ENCODE data around the gene CAPN1. TPM values are rescaled to one million over a fixed set of nuclear protein-coding genes. Genes with fewer than 3 reads are reported as not detected.
"Not testable (repeated sequence)": the region's sequence is repeated elsewhere in the genome, so short reads cannot be mapped to it uniquely, and the experiment has no call there.

The CAPN1 gene
- total RNA-seq, 1 donor from 2014 or later = 125 TPM

- intact Hi-C loops (cut with DNase I) = no loop called here
- no peak for ATAC-seq
- peak; percentile 19 for DNase-seq (ENCODE audit: low spot score)
These were observed 24.8 kb upstream of the CAPN1 start for GRCh38 chr11:65156926-65157325.

DNA sequence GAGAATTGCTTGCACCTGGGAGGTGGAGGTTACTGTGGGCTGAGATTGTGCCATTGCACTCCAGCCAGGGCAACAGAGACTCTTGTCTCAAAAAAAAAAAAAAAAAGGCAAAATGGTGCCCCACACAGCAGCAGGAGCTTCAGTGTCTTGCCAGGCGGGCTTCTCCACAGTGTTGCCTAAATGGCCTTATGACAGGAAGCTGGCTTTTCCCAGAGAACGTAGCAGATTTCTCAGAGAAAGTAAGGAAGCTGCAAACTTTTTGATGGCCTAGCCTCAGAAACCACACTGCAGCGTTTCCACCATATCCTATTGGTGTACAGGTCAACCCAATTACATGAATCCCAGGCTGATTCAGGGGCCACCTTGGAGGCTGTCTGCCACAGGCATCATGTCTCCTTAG, 24.4 kb upstream of the CAPN1 start:
- no peak for ATAC-seq
- peak; percentile 5 for DNase-seq (ENCODE audit: low spot score)
- intact Hi-C loops (cut with DNase I) = no loop called here

DNA sequence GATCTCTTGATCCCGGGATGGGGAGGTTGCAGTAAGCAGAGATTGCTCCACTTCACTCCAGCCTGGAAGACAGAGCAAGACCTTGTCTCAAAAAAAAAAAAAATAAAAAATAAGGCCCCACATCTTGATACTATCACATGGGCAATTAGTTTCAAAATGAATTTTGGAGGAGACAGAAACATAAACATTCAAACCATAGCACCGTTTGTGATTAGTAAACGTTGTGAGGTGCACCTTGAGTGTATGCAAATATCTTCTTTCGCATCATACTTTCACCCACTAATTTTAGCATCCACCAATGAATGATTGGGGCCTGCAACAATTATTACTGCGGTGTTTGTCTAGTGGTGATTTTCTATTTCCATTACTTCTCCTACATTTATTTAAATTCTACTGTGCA, 22.7 kb upstream of the CAPN1 start:
- DNase-seq (ENCODE audit: low spot score) (peak; percentile 9), ATAC-seq (no peak)
- intact Hi-C loops (cut with DNase I) = no loop called here

- DNase-seq (ENCODE audit: low spot score) = no peak
- intact Hi-C loops (cut with DNase I) = no loop called here
- ATAC-seq = no peak
These were observed 21.1 kb upstream of the CAPN1 start for GRCh38 chr11:65160643-65161042.

DNA sequence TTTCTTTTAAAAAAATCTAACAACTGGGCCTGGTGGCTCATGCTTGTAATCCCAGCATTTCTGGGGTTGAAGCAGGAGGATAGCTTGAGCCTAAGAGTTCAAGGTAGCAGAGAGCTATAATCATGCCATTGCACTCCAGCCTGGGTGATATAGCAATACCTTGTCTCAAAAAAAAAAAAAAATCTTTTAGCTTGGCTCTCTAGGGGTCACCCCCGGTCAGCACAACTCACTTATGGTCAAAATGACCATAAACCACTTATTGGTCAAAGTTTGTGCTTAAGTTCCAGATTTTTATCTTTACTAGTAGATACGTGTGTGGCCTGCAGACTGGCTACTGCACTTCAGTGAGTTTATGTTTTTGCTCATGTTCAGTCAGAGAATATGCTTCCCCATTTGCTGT, 18.0 kb upstream of the CAPN1 start:
- ATAC-seq = no peak
- DNase-seq (ENCODE audit: low spot score) = peak; percentile 7
- intact Hi-C loops (cut with DNase I) = no loop called here

- peak; percentile 82 for ATAC-seq
- DNase-seq (ENCODE audit: low spot score) = peak; percentile 56
- intact Hi-C loops (cut with DNase I) = no loop called here
These were observed 16.1 kb upstream of the CAPN1 start for GRCh38 chr11:65165410-65166317.

DNA sequence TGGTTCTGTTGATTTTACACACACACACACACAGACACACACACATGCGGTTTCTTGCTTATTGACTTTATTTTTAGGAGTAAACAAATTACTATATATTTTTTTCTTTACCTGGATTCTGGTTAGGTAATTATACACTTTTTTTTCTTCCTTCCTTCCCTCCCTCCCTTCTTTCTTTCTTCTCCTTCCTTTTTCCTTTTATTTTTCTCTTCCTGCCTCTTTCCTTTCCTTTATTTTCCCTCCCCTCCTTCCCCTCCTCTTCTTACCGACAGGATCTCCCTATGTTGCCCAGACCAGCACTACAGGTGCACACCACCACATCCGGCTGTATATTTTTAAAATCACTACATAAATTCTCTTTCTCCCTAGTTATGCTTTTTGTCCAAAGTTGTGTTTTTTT, 14.8 kb upstream of the CAPN1 start:
- DNase-seq (ENCODE audit: low spot score) (no peak), ATAC-seq (no peak)
- intact Hi-C loops (cut with DNase I) = no loop called here

GRCh38 chr11:65167656-65168055, 14.1 kb upstream of the CAPN1 start:
- DNase-seq (ENCODE audit: low spot score) = peak; percentile 10
- intact Hi-C loops (cut with DNase I) = no loop called here
- no peak for ATAC-seq

DNA sequence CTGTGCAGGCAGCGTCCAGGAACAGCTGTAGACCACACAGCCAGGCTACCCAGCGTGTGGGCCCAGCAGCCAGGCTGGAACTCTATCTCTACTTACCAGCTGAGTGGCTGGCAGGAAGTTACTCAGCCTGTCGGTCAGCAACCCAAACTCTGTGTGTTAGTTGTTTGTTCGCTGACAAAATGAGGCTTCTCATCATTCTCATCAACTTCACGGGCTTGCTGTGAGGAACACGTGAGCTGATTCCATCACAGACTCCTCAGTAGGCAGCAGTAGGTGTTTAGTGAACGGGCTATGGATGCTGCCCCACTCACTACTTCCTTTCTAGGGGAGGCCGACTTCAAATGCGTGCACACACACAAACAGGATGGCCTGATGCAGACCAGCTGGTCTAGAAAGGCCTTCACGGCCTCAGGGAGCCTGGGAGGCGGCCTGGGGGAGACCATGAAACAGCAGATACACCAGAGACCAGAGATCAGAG, 12.5 kb upstream of the CAPN1 start:
- intact Hi-C loops (cut with DNase I) = no loop called here
- no peak for ATAC-seq
- peak; percentile 25 for DNase-seq (ENCODE audit: low spot score)

GRCh38 chr11:65170058-65170534, 11.6 kb upstream of the CAPN1 start, which contains the start of gene SPDYC:
Gene SPDYC (plus strand): TSS chr11:65170233. CDS start chr11:65171358, 1,125 bp downstream.
- intact Hi-C loops (cut with DNase I) = no loop called here
- DNase-seq (ENCODE audit: low spot score) (peak; percentile 50), ATAC-seq (no peak)

GRCh38 chr11:65172600-65172999, 9.1 kb upstream of the CAPN1 start:
- intact Hi-C loops (cut with DNase I) = no loop called here
- no peak for ATAC-seq

GRCh38 chr11:65174571-65175010, 7.1 kb upstream of the CAPN1 start:
- intact Hi-C loops (cut with DNase I); ATAC-seq: not testable (repeated sequence)
- peak; percentile 18 for DNase-seq (ENCODE audit: low spot score)

More at GRCh38 chr11:65172600-65172999, 9.1 kb upstream of the CAPN1 start:
- peak; percentile 43 for DNase-seq (ENCODE audit: low spot score)

- peak; percentile 63 for ATAC-seq
- intact Hi-C loops (cut with DNase I) = no loop called here
- DNase-seq (ENCODE audit: low spot score) = peak; percentile 72
These were observed 705 bp upstream of the CAPN1 start for GRCh38 chr11:65180877-65181568.

- intact Hi-C loops (cut with DNase I) = no loop called here
- ATAC-seq (peak; percentile 49), DNase-seq (ENCODE audit: low spot score) (peak; percentile 72)
These were observed 786 bp downstream of the CAPN1 start for GRCh38 chr11:65182258-65183170.

GRCh38 chr11:65183201-65183891, 1.6 kb downstream of the CAPN1 start:
- DNase-seq (ENCODE audit: low spot score) (peak; percentile 64), ATAC-seq (no peak)
- intact Hi-C loops (cut with DNase I) = no loop called here

DNA sequence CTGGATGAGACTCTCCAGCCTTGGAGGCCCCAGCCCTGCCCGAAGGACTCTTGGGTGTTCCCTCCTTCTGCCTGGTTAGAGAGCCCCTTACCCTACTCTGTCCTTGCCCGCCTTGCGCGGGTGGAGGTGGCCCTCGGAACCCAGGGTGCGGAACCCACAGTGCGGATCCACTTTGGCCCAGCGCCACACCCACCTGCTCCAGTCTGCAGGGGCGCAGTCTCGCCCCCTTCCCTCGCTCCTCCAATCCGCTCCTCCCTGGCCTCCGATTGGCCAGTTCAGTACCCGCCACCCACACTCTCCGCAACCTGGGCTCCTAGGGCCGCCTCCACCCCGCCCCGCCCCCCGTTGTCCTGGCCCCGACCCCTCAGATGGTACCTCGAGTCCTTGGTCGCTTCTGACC, 2.4 kb downstream of the CAPN1 start:
- peak; percentile 58 for DNase-seq (ENCODE audit: low spot score)
- ATAC-seq = no peak
- intact Hi-C loops (cut with DNase I) = no loop called here

- intact Hi-C loops (cut with DNase I) = no loop called here
- ATAC-seq = no peak
- peak; percentile 26 for DNase-seq (ENCODE audit: low spot score)
These were observed 3.4 kb downstream of the CAPN1 start for GRCh38 chr11:65185171-65185570.

DNA sequence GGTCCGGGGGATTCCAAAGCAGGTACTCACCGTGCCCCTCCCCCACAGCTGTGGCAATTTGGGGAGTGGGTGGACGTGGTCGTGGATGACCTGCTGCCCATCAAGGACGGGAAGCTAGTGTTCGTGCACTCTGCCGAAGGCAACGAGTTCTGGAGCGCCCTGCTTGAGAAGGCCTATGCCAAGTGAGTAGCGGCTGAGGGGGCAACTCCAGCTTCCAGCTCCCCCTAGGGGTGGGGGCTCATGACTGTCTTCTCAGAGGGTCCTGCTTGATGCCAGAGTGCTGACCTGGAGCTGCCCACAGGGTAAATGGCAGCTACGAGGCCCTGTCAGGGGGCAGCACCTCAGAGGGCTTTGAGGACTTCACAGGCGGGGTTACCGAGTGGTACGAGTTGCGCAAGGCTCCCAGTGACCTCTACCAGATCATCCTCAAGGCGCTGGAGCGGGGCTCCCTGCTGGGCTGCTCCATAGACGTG, 4.2 kb downstream of the CAPN1 start:
- intact Hi-C loops (cut with DNase I) = no loop called here
- DNase-seq (ENCODE audit: low spot score) = peak; percentile 58
- ATAC-seq = no peak

Data from sciatic nerve (tissue), 2 donors.